Right cardiac atrium (tissue), 5 donors: ENCODE results near the gene CMTM3. TPM values are rescaled to one million over a fixed set of nuclear protein-coding genes. Genes with fewer than 3 reads are reported as not detected.
"Not testable (repeated sequence)": the region's sequence is repeated elsewhere in the genome, so short reads cannot be mapped to it uniquely, and the experiment has no call there.

ENCODE experiments used
- ATAC-seq, 2 donors: fragments of 200-7000 bp; cut with Tn5 transposase; one replicate each; pipeline versions ENCODE4 v1.8.0 to v1.9.1; 2020; ENCODE audit warnings: moderate library complexity in 2 of 2, mild to moderate bottlenecking in 1 of 2
- DNase-seq, 3 donors: peaks; one replicate each; pipeline ENCODE4 v3.0.0-alpha.2; 2020
- H3K27ac ChIP-seq: one replicate; pipeline ENCODE4 v1.5.1; 2013; ENCODE audit warnings: mild to moderate bottlenecking, low read length, control low read depth, moderate library complexity
- H3K27me3 ChIP-seq: one replicate; pipeline ENCODE4 v1.6.1; 2013; ENCODE audit not compliant: control insufficient read depth, insufficient read depth
- H3K4me1 ChIP-seq: one replicate; pipeline ENCODE4 v1.6.1; 2013; ENCODE audit warnings: low read length; ENCODE audit not compliant: control insufficient read depth, insufficient read depth
- H3K4me3 ChIP-seq: one replicate; pipeline ENCODE4 v1.5.1; 2013; ENCODE audit warnings: low read length, control low read depth
- H3K9me3 ChIP-seq: one replicate; pipeline ENCODE4 v1.6.1; 2013; ENCODE audit warnings: low read length; ENCODE audit not compliant: control insufficient read depth
- WGBS: extraction: QIAGEN DNeasy Blood & Tissue Kit; methylation state at CpG from one replicate; pipeline ENCODE4 v1.1.7; 2013; 5-methylcytosine and 5-hydroxymethylcytosine counted together
- intact Hi-C, 4 donors: fragments of 100-400 bp; cut with DNase I; formaldehyde crosslinking; loops; one replicate each; pipeline versions ENCODE4 v1.11.0 to v1.14.0; 2022 to 2023
- polyA plus RNA-seq: library from polyadenylated mRNA; stranded (reverse); fragments of 200-250 nt; gene quantifications from one replicate; pipeline ENCODE4 v1.2.3, GENCODE V29; 2013
- total RNA-seq, 4 donors: library from RNA; stranded (reverse); fragmentation: NEBNext Ultra II Directional; extraction: Animal tissue kit (Norgen Biotek cat#: 25700); gene quantifications; one replicate each; pipeline ENCODE4 v1.2.1, GENCODE V29; 2021
- donor health status: healthy with polysubstance abuse.
- donor health status: DM: no; HTN: yes; CAD: no.
- donor health status: DM: no; HTN: no; CAD: no.
- donor health status: DM: no; HTN: yes; CAD: no; lungs with severe emphysema.
- donor health status: DM: yes; HTN: yes; CAD: no.

Gene CMTM3
- total and polyA plus RNA-seq, 5 donors = 10.3 to 17.4 (median 13.5) TPM

DNA sequence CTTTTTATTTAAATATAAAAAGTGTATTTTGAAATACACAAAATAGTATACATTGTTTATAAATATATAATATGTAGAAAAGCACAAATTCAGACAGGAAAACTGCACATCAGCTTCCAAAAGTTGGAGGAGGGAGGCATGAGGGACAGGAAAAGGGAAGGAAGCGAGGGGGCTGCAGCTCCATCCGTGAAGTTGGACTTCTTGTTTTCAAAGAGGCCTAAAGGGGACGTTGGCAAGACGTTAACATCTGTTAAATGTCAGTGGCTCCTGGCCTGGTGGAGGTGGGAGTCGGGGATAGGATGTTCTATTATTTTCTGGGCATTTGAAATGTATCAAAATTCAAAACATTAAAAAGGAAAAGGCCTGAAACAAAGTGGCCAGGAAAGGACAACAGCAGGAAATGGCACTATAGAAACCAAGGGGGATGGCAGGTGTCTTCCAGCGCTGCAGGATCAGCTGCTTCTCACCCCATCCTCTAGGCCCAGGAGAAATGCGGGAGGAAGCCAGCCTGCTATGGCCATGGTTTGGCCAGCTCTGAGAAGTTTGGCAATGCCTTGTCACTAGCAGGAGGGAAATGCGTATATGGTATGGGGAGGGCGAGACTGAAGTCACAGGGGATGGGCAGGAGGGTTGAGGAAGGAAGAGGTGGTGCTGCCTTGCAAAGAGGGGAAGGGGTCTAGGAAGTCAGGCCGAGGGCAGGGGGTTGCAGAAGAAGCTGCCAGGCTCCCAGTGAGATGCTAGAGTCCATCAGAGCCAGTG lies 18.8 kb upstream of the CMTM3 start:
- peak; percentile 40 to 47 for ATAC-seq
- intact Hi-C loops = no loop called here
- no peaks in the 10 kb centered on the region for H3K27me3 ChIP-seq
- H3K4me1 ChIP-seq = peaks cover 3% of the 10 kb centered on the region
- peak in 1 of 3 donors; percentile 50 for DNase-seq
- H3K9me3 ChIP-seq = no peaks in the 10 kb centered on the region
- WGBS = 53% methylated on average over 10 of the region's 10 CpGs
- no peak overlapping the region for H3K4me3 ChIP-seq
- no peak overlapping the region for H3K27ac ChIP-seq

DNA sequence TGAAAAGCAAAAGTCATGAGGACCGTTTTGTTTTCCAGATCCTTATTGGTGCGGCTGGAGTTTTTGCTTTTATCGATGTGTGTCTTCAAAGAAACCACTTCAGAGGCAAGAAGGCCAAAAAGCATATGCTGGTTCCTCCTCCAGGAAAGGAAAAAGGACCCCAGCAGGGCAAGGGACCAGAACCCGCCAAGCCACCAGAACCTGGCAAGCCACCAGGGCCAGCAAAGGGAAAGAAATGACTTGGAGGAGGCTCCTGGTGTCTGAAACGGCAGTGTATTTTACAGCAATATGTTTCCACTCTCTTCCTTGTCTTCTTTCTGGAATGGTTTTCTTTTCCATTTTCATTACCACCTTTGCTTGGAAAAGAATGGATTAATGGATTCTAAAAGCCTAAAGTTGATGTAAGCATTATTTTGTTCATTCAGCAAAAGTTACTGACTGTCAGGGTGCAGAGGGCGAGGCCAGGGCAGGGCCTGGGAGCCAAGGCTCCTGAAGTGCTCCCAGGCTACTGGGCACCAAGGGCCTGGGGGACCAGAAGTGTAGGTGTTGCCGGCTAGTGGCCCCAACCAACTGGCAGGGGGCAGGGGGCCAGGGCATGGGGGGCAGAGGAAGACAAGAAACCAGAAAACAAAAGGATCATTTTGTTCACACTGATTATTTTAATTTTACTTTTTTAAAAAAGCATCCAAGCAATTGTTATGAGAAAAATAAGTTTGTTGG lies 16.5 kb upstream of the CMTM3 start:
- 58% methylated on average over 7 of the region's 7 CpGs for WGBS
- no peak overlapping the region for H3K27ac ChIP-seq
- no peaks in the 10 kb centered on the region for H3K9me3 ChIP-seq
- no peaks in the 10 kb centered on the region for H3K27me3 ChIP-seq
- intact Hi-C loops = no loop called here
- H3K4me3 ChIP-seq = no peak overlapping the region
- ATAC-seq = no peak
- H3K4me1 ChIP-seq = peaks cover 3% of the 10 kb centered on the region
- no peak for DNase-seq

DNA sequence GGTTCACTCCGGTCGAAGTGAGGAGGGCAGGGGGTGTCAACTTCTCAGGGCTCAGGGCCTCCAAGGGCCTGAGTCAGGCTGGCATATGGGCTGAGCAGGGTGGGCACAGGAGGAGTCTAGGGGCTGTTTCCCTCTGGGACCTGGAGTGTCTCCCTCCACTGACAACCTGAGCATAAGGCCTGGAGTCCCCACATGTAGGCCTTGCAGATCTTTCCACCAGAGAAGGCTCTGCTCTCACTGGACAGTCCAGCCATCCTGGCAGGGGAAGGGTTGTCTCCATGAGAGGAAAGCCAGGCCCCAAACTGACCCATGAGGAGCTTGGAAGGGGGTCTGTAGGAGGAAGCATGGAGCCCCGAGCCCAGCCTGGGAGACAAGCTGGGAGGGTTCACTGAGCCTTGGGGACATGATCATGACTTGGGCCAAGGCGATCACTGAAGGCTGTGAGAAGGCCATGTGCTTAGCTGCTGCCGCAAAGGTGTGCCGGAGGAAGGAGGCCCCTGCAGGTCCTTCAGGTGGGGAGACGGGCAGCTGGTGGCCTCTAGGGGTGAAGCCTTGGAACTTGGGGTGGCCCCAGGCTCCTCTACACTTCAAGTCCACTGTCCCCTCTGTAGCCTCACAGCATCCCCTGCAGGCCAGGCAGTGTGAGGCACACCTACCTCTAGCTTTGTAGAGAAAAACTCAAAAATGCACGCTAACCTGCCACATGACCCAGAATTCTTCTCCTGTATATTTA lies 15.4 kb upstream of the CMTM3 start:
- H3K27ac ChIP-seq = no peak overlapping the region
- H3K27me3 ChIP-seq = no peaks in the 10 kb centered on the region
- ATAC-seq (peak; percentile 76 to 81), DNase-seq (peak in 2 of 3 donors; percentile 69 to 73)
- no peak overlapping the region for H3K4me3 ChIP-seq
- WGBS = 90% methylated on average over 8 of the region's 8 CpGs
- no peaks in the 10 kb centered on the region for H3K9me3 ChIP-seq
- intact Hi-C loops = no loop called here
- peaks cover 3% of the 10 kb centered on the region for H3K4me1 ChIP-seq

DNA sequence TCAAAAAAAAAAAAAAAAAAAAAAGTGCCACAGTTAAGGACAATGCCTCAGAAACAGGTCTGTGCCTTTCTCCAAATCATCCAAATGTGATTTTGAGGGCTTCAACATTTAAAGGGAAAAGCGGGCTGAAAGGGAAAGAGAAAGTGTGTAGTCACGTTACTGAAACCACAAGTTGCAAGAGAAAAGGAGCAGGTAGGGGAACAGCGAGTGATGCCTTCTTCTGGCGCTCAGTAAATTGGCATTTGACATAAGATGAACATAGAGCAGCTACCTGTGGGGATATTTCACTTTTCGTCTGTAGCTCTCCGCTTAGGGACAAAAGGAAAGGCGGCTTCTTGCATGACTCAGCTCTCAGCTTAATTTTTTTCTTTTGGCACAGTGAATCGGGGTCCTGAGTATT lies 14.2 kb upstream of the CMTM3 start:
- WGBS = 79% methylated on average over 8 of the region's 8 CpGs
- no peak for ATAC-seq
- no peaks in the 10 kb centered on the region for H3K9me3 ChIP-seq
- peaks cover 3% of the 10 kb centered on the region for H3K4me1 ChIP-seq
- DNase-seq = no peak
- H3K27me3 ChIP-seq = no peaks in the 10 kb centered on the region
- no peak overlapping the region for H3K27ac ChIP-seq
- intact Hi-C loops = no loop called here
- H3K4me3 ChIP-seq = no peak overlapping the region

DNA sequence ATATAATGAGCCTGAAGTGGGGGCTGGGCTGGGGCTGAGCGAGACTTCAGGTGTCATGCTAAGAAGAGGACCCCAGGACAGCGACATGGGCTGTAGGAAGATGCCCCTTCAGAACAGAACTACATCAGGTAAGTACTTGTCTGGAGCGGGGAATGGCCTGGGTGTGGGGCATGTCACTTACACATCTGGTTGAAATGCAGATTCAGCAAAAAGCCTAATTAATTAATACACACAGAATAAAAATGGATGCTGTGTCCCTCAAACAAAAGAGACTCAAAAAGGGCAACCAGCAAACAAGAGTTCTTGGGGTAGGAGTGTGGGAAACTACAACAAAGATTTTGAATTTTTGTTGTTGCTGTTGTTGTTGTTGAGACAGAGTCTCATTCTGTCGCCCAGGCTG lies 13.5 kb upstream of the CMTM3 start:
- intact Hi-C loops = no loop called here
- no peak overlapping the region for H3K4me3 ChIP-seq
- no peak for ATAC-seq
- no peaks in the 10 kb centered on the region for H3K4me1 ChIP-seq
- no peak for DNase-seq
- H3K9me3 ChIP-seq = no peaks in the 10 kb centered on the region
- no peaks in the 10 kb centered on the region for H3K27me3 ChIP-seq
- no peak overlapping the region for H3K27ac ChIP-seq
- WGBS = 94% methylated on average over 4 of the region's 4 CpGs

DNA sequence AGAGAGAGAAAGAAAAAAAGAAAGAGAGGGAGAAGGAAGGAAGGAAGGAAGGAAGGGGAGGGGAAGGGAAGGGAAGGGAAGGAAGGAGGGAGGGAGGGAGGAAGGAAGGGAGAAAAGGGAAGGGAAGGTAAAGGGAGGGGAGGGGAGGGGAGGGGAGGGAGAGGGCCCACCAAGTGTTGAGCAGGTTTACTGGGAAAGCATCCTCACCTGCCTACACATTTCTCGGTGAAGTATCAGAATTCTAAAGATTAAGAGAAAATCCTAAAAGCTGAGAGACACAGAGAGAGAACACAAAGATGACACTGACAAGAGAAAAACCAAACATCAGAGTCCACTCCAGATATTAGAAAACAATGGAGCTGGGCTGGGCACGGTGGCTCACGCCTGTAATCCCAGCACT lies 12.3 kb upstream of the CMTM3 start:
- H3K4me1 ChIP-seq = no peaks in the 10 kb centered on the region
- no peaks in the 10 kb centered on the region for H3K9me3 ChIP-seq
- no peaks in the 10 kb centered on the region for H3K27me3 ChIP-seq
- no peak overlapping the region for H3K4me3 ChIP-seq
- intact Hi-C loops = no loop called here
- DNase-seq (no peak), ATAC-seq (no peak)
- H3K27ac ChIP-seq = no peak overlapping the region
- 93% methylated on average over 3 of the region's 3 CpGs for WGBS

DNA sequence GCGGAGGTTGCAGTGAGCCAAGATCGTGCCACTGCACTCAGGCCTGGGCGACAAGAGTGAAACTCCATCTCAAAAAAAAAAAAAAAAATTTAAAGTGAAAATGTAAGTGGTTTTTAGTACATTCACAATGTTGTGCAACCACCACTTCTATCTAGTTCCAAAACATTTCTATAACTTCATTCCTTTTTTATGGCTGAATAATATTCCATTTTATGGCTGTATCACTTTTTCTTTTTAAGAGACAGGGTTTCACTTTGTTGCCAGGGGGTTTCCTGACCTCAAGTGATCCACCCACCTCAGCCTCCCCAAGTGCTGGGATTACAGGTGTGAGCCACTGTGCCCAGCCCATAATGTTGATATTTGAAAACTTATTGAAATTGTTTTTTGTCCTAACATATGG lies 11.7 kb upstream of the CMTM3 start:
- H3K9me3 ChIP-seq = no peaks in the 10 kb centered on the region
- intact Hi-C loops = no loop called here
- no peaks in the 10 kb centered on the region for H3K27me3 ChIP-seq
- no peak for ATAC-seq
- 97% methylated on average over 3 of the region's 3 CpGs for WGBS
- H3K27ac ChIP-seq = no peak overlapping the region
- no peaks in the 10 kb centered on the region for H3K4me1 ChIP-seq
- no peak overlapping the region for H3K4me3 ChIP-seq
- no peak for DNase-seq

DNA sequence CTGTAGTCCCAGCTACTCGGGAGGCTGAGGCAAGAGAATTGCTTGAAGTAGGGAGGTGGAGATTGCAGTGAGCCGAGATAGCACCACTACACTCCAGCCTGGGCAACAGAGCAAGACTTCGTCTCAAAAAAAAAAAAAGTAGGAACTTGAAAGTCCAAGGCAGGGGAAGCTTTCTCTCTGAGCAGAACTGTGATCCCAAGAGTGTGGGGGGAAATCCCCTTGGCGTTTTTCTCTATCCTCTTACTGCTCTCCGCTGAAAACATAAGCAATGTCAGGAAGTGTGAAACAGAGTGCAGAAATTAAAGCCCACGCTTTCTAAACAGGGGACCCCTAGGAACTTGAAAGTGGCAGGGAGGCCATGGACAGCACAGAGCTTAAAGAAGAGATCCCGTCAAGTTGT lies 9.8 kb upstream of the CMTM3 start:
- intact Hi-C loops = no loop called here

DNA sequence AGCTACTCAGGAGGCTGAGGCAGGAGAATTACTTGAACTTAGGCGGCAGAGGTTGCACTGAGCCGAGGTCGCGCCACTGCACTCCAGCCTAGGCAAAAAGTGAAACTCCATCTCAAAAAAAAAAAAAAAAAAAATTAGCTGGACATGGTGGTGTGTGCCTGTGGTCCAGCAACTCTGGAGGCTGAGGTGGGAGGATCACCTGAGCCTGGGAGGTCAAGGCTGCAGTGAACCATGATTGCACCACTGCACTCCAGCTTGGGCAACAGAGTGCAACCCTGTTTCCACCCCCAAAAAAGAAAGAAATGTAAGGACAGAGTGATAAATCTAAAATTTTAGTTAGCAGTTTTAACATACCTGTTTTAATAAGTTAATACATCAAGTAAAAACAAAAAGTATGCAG lies 7.9 kb upstream of the CMTM3 start:
- 98% methylated on average over 4 of the region's 4 CpGs for WGBS
- H3K9me3 ChIP-seq, H3K4me1 ChIP-seq, intact Hi-C loops, H3K27ac ChIP-seq, DNase-seq, H3K27me3 ChIP-seq, H3K4me3 ChIP-seq, ATAC-seq: not testable (repeated sequence)

More for the DNA sequence above, 9.8 kb upstream of the CMTM3 start:
- Histone ChIP-seq H3K4me1 (no peaks in the 10 kb centered on the region), H3K27me3 (no peaks in the 10 kb centered on the region), H3K4me3 (no peak overlapping the region), H3K27ac (no peak overlapping the region), H3K9me3 (no peaks in the 10 kb centered on the region)
- 57% methylated on average over 7 of the region's 7 CpGs for WGBS
- DNase-seq = no peak
- no peak for ATAC-seq

DNA sequence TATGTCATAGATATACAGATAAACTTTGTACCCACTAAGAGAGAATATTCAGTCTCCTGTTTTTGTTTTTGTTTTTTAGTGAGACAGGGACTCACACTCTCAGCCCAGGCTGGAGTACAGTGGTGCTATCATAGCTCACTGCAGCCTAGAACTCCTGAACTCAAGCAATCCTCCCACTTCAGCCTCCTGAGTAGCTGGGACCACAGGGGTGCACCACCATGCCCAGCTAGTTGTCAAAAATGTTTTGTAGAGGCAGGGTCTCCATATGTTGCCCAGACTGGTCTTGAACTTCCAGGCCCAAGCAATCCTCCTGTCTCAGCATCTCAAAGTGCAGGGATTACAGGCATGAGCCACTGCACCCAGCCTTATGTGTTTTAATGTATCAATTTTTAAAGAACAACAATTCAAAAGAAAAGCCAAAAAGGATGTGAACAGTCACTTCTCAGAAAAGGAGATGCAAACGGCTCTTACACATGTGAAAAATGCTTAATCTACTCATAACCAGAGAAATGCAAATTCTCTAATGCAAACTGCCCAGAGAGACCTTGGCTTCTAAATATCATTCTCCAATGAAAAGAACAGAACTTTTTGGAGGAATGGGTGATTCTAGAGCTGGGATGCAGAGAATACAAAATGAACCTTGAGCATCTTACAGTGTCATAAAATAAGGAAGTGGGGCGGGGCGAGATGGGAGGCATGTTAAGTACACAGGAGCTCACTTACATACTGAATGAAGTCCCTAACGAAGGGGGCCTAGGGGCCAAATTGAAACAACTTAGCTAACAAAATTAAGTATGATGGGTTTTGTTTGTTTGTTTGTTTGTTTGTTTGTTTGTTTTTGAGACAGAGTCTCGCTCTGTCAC lies 7.3 kb upstream of the CMTM3 start:
- ATAC-seq (no peak), DNase-seq (no peak)
- intact Hi-C loops = no loop called here
- no peak overlapping the region for H3K27ac ChIP-seq
- no peak overlapping the region for H3K4me3 ChIP-seq
- H3K9me3 ChIP-seq = no peaks in the 10 kb centered on the region
- H3K27me3 ChIP-seq = no peaks in the 10 kb centered on the region
- 79% methylated on average over 5 of the region's 5 CpGs for WGBS
- no peaks in the 10 kb centered on the region for H3K4me1 ChIP-seq
